Measurements from ENCODE around the gene TSPAN9. TPM values are rescaled to one million over a fixed set of nuclear protein-coding genes. Genes with fewer than 3 reads are reported as not detected.

TSPAN9 gene
- total and polyA plus RNA-seq, 9 donors: 24.9 to 72.3 (median 55.7) TPM

DNA sequence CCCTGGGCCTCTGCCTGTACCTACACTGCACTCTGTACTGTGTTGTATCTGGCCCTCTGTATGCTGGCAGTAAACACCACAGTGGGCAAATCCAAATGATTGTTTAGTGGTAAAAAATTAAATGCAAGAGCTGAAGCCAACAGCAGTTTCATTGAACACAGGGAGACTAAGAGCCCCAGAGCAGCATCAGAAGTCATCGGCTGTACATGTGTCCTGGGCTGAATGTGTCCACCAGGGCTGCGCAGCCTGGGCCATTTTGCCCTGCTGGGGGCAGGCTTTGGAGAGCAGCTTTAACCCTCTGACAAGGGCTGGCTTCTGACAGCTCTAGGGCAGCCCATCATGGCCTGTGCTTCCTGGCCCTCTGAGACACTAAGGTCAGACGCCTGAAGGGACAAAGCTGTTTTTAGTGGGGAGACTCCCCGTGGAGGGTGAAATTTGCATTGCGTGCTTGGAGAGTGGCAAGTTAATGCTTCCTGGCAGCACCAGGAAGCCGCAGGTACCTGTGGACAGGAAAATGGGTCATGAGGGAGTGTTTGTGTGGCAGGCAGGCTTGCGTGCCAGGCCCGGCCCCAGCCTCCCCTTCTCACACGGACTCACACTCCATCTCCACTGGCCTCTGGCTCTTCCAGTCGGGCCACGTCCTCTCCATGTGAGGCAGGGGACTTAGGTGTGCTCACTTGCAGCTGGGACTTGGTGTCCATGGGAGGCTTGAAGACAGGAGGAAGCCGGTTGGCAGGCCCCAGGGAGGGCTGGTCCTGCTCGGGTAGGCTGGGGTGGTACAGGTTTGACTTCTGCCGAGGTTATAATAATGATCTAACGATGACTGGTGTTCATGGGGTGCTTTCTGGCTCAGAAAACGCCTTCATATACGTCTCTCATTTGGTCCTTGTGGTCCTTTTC lies 150.1 kb downstream of the TSPAN9 start:
- Histone ChIP-seq H3K36me3 (no peaks in the 10 kb centered on the region), H3K4me1 (ENCODE audit: insufficient read depth) (peaks cover 13% of the 10 kb centered on the region), H3K27me3 (no peaks in the 10 kb centered on the region), H3K4me3 (no peak overlapping the region), H3K27ac (no peak overlapping the region), H3K9me3 (no peaks in the 10 kb centered on the region)
- 87 to 95% (median 93%) methylated on average over 17 of the region's 17 CpGs for WGBS, 3 donors
- intact Hi-C loops (cut with DNase I): no loop called here
- TF ChIP-seq POLR2A (IDR thresholded peaks at IDR 0.05) (no peak), EP300 (IDR thresholded peaks at IDR 0.05) (no peak)
- TF ChIP-seq, protein P1, sequence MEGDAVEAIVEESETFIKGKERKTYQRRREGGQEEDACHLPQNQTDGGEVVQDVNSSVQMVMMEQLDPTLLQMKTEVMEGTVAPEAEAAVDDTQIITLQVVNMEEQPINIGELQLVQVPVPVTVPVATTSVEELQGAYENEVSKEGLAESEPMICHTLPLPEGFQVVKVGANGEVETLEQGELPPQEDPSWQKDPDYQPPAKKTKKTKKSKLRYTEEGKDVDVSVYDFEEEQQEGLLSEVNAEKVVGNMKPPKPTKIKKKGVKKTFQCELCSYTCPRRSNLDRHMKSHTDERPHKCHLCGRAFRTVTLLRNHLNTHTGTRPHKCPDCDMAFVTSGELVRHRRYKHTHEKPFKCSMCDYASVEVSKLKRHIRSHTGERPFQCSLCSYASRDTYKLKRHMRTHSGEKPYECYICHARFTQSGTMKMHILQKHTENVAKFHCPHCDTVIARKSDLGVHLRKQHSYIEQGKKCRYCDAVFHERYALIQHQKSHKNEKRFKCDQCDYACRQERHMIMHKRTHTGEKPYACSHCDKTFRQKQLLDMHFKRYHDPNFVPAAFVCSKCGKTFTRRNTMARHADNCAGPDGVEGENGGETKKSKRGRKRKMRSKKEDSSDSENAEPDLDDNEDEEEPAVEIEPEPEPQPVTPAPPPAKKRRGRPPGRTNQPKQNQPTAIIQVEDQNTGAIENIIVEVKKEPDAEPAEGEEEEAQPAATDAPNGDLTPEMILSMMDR (IDR thresholded peaks at IDR 0.05): no peak
- no peak for DNase-seq

DNA sequence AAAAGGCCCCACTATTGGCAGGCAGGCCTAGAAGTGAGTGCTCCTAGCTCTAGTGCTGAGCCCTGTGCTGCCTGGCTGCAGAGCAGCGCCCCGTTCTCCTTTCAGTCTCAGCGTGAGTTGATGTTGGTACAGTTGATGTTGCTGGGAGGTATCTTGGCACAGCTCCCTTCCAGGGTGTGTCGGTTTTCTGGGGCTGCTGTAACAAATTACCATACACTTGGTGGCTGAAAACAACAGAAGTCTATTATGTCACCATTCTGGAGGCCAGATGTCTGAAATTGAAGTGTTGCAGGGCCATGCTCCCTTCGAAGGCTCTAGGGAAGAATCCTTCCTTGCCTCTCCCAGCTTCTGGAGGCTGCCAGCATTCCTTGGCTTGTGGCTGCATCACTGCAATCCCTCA lies 151.4 kb downstream of the TSPAN9 start:
- no peak for TF ChIP-seq POLR2A (IDR thresholded peaks at IDR 0.05)
- TF ChIP-seq EP300 (IDR thresholded peaks at IDR 0.05): no peak
- TF ChIP-seq, protein P1 (IDR thresholded peaks at IDR 0.05): no peak
- intact Hi-C loops (cut with DNase I): no loop called here
- Histone ChIP-seq H3K36me3 (no peaks in the 10 kb centered on the region), H3K27me3 (no peaks in the 10 kb centered on the region), H3K4me3 (no peak overlapping the region), H3K4me1 (ENCODE audit: insufficient read depth) (peaks cover 13% of the 10 kb centered on the region), H3K27ac (no peak overlapping the region), H3K9me3 (no peaks in the 10 kb centered on the region)
- WGBS, 3 donors: 95 to 97% (median 96%) methylated on average over 5 of the region's 5 CpGs
- no peak for DNase-seq

DNA sequence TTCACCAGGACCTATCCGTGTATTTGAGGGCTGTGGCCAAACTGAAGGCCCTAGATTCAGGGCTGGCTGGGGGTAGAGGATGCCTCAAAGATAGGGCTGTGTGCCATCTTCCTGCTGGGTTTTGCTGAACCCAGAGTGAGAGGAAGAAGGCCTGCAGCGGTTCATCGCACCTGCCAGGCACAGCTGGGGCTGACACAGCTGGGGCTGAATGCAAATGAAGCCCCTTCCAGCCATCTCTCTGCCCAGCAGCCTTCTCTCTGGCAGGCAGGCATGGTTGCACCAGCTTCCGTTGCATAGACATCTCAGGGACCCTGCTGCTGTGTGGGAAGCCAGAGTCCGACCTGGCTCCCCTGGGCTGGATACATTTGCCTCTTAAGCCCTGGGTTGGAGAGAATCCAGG lies 152.4 kb downstream of the TSPAN9 start:
- Histone ChIP-seq H3K9me3 (no peaks in the 10 kb centered on the region), H3K36me3 (no peaks in the 10 kb centered on the region), H3K4me3 (no peak overlapping the region), H3K27me3 (no peaks in the 10 kb centered on the region), H3K4me1 (ENCODE audit: insufficient read depth) (peaks cover 13% of the 10 kb centered on the region), H3K27ac (no peak overlapping the region)
- intact Hi-C loops (cut with DNase I): no loop called here
- 94 to 97% (median 94%) methylated on average over 5 of the region's 5 CpGs for WGBS, 3 donors
- no peak for DNase-seq
- TF ChIP-seq, protein P1 (IDR thresholded peaks at IDR 0.05): no peak
- TF ChIP-seq EP300 (IDR thresholded peaks at IDR 0.05) (no peak), POLR2A (IDR thresholded peaks at IDR 0.05) (no peak)

DNA sequence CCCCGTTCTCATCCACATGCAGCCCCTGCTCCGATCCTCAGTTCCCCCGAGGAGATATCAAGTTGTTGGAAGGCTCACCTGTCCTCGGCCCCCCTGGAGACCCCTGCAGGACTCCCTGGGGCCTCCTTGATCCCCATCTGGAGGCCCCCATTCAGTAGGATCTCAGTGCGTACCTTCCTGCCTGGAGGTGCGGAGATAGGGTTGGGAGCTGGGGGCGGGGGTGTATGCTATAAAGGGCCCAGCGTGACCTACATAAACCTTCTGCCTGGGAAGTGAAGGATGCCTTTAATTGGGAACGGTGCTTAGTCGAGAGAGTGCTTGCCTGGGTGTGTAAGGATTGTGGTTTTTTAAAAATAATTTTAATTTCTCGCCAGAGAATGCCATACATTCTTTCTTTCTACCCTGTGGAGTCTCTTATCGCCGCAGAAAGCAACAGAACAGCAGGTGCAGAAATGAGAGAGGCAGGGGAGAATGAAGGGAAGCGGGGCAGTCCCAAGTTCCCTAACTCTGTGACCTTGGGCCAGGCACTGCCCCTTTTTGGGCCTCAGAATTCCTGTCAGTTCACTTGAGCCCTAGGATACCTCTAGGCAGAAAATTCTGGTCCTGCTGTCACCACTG lies 153.7 kb downstream of the TSPAN9 start:
- intact Hi-C loops (cut with DNase I): no loop called here
- no peaks in the 10 kb centered on the region for H3K36me3 ChIP-seq
- no peak for DNase-seq
- 42 to 58% (median 52%) methylated on average over 14 of the region's 14 CpGs for WGBS, 3 donors
- H3K27me3 ChIP-seq: no peaks in the 10 kb centered on the region
- no peak overlapping the region for H3K4me3 ChIP-seq
- H3K27ac ChIP-seq: no peak overlapping the region
- H3K4me1 ChIP-seq (ENCODE audit: insufficient read depth): peaks cover 13% of the 10 kb centered on the region
- no peaks in the 10 kb centered on the region for H3K9me3 ChIP-seq
- TF ChIP-seq, protein P1 (IDR thresholded peaks at IDR 0.05): no peak
- no peak for TF ChIP-seq EP300 (IDR thresholded peaks at IDR 0.05)
- no peak for TF ChIP-seq POLR2A (IDR thresholded peaks at IDR 0.05)
